ENCODE results near the gene GSTT2.
"Not testable (repeated sequence)": the region's sequence is repeated elsewhere in the genome, so short reads cannot be mapped to it uniquely, and the experiment has no call there.

Gene GSTT2

DNA sequence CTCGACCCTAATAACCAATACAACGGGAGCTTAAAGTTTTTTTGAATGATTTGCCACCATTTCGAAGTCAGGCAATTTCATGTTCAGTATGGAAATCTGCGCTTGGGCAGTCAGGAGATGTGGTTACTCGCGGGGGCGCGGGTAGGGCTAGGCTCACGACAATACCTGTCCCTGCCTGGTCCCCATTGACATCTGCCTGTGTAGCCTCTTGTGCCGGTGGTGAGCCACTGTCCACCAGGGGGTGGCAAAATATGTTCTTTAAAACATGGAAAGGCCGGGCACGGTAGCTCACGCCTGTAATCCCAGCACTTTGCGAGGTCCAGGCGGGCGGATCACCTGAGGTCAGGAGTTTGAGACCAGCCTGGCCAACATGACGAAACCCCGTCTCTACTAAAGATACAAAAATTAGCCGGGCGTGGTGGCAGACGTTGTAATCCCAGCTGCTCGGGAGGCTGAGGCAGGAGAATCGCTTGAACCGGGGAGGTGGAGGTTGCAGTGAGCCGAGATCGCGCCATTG lies 5.0 kb upstream of the GSTT2 start:
- DNase-seq, result not testable (repeated sequence)

DNA sequence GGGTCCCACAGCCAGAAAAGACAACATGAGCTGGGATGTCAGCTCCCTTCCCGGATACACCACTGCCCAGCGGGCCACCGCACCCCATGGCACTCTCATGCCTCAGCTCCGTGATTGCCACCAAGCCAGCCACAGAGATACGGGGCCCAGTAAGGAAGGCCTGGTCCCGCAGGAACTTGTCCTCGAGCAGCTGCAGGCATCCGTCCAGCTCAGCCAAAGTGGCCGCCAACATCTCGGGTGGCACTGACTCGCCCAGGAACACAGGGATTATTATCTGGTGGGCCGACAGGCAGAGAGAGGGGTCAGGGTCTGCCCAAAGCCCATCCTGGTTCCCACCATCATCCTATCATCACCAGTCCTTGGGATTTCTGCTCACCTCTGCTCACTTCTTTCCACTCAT lies 2.6 kb upstream of the GSTT2 start:
- not testable (repeated sequence) for DNase-seq

DNA sequence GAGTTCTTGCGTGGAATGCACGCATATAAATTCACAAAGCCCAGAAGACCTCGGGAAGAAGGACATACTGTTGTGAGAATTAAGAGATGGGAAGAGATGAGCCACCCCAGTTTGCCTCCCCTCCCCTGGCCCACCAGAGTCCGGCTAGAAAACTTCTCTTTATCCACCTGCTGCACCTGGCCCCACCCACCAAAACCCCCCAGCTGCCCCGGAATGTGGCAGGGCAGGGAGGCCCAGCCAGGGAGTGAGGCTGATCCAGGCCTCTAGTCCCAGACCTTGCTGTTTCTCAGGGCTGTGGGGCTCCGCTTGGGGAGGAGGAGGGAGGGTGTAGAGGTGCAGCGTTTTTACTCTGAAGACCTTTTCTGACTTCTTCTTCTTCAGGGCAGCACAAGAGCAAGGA lies 633 bp downstream of the GSTT2 start:
- DNase-seq, result not testable (repeated sequence)

DNA sequence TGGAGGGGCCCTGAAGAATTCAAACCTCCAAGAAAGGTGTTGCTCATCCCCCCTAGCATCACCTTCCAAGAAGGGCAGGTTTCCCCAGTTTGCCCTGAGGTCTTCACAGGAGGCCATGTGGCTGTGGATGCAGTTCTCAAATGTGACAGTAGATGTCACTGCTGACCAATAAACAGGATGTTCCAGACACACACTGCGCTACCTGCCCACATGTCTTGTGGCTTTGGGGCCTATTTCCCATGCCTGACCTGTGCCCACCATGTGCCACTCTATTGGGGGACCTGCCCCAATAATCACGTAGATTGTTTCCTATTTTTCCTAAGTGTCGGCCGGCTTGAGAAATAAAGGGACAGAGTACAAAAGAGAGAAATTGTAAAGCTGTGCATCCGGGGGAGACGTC lies 4.5 kb downstream of the GSTT2 start:
- peak in 1 of 2 experiments; percentile 34 for DNase-seq

DNA sequence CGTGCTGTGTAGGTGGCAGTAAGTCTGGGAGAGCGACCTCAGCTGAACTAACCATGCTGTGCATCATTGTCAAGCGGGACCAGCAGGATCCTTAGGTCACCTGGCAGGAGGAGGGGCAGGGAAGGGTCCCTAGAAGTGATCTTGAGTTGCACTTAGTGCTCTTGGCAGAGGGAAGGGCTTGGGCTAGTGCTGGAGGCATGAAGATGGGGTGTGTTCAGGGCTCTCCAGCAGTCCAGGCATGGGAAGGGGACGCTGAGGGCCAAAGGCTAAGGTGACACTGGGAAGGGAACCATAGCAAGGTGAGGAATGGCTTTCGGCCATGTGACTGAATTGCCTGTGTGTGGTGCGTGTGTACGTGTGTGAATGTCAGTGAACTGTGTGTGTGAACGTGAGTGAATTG lies 6.2 kb downstream of the GSTT2 start:
- DNase-seq, result not testable (repeated sequence)

DNA sequence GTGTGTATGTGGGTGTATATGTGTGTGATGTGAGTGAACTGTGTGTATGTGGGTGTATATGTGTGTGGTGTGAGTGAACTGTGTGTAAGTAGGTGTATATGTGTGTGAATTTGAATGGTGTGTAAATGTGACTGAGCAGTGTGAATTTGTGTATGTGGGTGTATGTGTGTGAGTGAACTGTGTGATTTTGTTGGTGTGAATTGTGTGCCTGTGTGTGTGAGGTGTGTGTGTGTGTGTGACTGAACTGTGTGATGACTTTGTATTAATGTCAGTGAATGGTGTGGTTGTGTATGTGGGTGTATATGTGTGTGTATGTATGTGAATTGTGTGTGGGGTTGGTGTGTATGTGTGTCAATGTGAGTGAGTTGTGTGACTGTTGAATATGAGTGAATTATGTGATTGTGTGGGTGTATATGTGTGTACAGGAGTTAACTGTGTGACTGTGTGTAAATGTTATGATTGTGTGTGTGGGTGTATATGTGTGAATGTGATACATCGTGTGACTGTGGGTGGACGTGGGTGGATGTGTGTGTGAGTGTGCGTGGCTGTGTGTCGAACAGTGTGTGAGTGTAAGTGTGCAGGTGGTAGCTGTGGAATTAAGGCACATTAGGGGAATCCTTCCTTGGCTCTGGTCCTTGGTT lies 6.7 kb downstream of the GSTT2 start:
- not testable (repeated sequence) for DNase-seq

DNA sequence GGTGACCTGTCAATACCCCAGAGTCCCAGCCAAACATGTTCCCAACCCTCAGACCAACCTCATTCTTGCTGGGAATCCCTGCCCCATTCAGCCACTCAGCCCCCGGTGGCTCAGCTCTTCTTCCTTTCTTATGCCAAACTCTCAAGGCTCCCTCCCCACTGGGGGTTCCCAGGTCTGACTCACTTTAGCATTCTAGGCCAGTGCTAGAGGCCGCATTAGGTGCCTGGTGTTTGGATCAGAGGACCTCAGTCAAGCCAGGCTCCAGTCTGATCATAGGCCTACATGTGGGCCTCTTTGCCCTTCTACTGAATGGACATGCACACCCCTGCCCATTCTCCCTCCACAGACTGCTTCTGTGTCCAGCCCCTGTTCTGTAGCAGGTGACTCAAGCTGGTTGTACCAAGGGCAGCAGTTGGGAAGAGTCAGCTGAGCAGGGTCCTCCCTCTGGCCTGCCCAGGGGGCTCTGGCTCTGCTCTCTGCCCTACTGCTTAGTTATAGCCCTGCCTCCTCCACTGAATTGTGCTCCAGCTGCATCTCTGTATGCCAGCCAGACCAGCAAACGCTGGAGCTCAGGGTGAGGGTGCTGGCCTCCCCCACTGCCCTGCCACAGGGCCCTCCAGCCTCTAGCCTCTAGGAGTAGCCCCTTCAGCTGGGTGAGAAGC lies 9.8 kb downstream of the GSTT2 start:
- DNase-seq, result not testable (repeated sequence)

DNA sequence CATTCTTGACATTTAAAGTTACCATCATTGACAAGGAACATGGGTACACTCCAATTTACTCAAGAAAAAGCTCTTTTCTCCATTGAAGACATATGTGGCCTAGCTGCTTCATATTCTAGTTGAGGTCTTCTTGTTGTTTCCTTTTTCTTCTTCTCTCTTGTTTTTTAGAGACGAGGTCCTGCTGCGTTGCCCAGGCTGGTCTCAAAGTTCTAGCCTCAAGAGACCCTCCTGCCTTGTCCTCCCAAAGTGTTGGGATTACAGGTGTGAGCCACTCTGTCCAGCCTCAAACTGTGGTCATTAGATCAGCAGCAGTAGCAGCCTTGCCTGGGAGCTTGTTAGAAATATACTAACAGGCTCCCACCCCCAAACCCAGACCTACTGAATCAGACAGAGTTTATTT lies 13.1 kb downstream of the GSTT2 start:
- not testable (repeated sequence) for DNase-seq

DNA sequence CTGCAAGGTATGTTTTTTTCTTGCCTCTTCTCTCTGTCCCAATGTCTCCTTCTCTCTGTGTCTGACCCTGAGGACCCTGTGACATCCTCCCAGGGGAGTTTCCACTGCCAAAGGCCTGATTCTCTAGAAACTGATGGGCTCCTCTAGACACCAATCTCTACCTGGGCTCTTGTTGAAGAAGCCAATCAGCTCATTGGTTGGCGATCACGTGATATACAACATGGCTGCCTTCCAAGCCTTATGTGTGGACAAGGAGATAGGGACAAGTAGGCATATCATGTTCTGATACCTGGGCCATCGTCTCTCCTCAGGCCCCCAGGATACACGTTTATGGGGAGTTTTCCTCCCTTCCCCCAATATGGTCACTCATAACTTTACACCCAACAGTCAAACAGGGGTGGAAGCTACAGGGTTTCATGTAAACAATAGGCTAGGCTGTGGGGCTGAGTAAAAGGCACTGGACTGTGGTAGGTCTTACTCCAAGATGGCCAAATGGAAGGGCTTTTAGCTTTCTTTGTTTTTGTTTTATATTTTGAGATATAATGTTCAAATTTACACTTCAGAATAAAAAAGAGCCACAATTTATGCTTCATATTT lies 13.7 kb downstream of the GSTT2 start:
- DNase-seq, result not testable (repeated sequence)

DNA sequence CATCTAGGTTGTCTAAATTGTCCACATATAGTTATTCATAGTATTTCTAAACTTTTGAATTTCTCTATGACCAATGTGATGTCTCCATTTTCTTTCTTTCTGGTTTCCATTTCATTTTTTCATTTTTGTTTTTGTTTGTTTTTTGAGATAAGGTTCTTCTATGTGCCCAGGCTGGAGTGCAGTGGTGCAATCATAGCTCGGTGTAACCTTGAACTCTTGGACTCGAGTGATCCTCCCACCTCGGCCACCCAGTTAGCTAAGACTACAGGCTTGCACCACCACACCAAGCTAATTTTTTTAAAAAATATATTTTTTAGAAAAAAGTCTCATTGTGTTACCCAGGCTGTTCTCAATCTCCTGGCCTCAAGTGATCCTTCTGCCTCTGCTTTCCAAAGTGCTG lies 17.2 kb downstream of the GSTT2 start:
- no peak for DNase-seq

DNA sequence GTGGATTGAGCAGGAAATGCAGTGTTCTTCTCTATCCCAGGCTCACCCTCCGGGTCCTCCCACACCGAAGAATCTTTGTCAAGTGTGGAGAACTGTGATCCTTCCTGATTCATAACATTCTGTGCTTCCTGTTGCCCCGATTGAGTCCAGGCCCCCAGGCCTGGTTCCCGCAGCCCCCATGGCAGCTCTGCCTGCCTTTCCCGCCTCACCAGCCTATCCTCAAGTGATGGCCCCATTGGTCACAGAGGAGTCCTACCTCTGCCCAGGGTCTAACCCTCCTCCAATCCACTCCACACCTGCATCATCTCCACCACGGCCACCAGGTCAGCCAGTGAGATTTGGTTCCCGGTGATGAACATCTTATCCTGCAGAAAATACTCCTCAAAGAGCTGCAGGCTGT lies 19.8 kb downstream of the GSTT2 start:
- DNase-seq, result not testable (repeated sequence)

DNA sequence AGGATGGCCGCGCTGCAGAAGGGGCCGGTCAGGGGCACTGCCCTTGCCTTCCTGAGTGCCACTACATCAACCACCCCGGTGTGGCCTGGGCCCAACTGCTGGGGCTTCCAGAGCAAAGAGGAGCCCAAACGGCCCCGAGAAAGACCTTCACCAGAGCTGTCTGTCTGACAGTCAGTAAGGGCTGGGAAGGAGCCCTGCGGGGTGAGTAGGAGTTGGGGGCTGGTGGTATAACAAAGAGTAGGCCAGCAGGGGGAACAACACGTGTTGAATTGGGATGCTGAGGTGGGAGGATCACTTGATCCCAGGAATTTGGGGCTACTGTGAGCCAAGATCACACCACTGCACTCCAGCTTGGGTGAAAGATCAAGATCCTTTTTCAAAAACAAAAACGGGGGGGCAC lies 21.4 kb downstream of the GSTT2 start:
- no peak for DNase-seq

DNA sequence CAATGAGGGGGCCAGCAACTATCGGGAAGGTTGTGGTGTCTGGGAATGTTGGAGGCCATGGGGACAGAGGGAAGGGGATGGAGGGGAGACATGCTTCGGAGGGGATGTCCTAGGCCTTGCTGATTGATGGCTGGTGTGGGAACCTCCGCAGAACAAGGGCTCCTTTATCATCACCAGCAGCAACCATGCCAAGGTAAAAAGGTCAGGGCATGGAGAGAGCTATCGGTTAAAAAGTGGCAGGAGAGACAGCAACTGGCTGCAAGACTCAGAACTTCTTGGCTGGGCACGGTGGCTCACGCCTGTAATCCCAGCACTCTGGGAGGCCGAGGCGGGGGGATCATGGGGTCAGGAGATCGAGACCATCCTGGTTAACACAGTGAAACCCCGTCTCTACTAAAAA lies 22.3 kb downstream of the GSTT2 start:
- no peak for DNase-seq

DNA sequence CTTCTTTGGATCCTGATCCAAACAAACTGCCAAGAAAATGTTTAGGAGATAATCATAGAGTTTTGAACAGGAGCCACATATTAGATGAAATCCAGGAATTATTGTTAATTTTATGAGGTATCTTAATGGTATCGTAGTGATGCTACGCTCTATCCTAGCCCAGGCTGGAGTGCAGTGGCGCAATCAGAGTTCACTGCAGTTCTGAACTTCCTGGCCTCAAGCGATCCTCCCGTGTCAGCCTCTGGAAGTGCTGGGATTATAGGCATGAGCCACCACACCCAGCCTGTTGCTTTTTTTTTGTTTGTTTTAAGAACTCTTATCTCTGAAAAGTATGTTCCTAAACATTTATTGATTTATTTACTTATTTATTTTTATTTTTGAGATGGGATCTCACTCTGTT lies 22.9 kb downstream of the GSTT2 start:
- DNase-seq, result no peak

DNA sequence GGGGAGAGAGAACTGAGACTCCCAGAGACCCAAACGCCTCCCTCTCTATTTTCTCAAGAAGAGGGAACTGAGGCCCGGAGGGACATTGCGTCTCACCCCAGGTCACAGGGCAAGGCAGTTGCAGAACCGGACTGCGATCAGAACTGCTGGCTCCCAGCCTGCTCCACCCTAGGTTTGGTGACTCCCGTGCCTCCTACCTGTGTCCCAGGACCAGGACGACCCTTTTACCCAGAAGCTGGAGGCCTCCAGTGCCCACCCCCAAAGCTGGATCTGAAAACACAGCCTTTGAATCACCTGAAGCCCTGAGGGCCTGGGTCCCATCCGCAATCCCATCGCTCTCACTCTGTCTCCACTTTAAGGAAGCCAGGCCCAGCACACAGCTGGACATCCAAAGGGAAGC lies 24.0 kb downstream of the GSTT2 start:
- no peak for DNase-seq

DNA sequence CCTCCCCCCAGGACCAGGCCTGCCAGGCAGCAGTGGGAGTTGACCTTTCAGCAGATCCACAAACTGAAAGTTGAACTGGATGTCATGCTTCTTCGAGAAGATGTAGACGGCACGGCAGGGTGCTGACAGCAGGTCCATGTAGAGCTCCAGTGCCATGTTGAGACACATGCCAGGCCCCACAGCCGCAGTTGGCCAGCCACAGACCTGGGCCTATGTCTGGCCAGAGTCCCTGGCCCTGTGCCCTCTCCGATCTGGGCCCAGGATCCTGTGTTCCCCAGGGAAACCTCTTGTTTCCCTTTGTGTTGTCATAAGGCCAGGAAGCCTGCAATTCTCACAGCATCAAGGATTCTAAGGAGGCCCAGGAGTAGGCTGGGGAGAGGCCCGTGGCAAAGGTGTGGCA lies 25.3 kb downstream of the GSTT2 start, which contains the start of gene GSTT4:
Gene GSTT4, minus strand, starts transcription at position 253 of the 400 bp plus-strand sequence. Its CDS starts 97 bp downstream, at position 156.
- no peak for DNase-seq

DNA sequence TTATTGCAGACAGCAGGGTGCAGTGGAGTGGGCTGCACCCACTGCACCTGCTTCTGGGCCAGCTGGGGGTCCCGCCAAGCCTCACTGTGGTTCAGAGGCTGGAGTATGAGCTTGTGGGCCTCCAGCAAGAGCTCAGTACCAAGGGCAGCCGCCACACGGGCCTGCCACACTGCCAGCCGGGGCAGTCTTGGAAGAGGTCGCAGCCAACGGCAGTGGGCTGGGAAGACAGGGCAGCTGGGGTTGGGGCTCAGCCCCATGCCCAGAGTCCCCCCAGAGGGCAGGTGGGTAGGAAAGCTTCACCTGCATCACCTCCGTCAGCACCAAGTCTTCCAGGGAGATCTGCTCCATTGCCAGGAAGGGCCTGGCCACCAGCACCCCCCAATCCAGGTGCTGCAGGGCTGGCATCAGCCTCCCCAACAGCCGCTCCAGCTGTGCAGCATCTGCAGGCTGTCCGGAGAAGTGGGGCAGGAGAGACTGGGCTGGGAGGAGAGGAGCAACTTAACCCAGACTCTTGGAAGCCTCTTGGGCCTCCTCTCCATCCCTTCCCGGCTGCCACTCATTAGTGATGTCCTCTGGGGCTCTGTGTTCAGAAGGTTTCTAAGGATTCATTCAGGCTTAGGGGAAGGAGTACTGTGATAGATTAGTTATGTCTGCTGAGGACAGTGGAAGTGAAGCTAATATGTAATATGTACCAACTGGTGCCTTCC lies 26.4 kb downstream of the GSTT2 start:
- no peak for DNase-seq

DNA sequence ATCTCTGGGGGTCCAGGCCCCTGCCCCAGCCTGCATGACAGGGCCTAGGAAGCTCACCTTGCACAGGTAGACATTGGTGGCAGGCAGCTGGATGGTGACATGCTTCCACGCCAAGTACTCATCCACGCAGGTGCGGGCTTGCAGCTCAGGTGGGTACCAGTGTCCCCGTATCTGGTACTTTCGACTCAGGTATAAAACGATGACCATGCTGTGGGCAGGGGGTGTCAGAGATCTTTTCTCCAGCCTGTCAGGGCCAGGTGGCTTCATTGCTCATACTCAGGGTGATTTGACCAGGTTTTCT lies 26.9 kb downstream of the GSTT2 start:
- DNase-seq, result no peak

DNA sequence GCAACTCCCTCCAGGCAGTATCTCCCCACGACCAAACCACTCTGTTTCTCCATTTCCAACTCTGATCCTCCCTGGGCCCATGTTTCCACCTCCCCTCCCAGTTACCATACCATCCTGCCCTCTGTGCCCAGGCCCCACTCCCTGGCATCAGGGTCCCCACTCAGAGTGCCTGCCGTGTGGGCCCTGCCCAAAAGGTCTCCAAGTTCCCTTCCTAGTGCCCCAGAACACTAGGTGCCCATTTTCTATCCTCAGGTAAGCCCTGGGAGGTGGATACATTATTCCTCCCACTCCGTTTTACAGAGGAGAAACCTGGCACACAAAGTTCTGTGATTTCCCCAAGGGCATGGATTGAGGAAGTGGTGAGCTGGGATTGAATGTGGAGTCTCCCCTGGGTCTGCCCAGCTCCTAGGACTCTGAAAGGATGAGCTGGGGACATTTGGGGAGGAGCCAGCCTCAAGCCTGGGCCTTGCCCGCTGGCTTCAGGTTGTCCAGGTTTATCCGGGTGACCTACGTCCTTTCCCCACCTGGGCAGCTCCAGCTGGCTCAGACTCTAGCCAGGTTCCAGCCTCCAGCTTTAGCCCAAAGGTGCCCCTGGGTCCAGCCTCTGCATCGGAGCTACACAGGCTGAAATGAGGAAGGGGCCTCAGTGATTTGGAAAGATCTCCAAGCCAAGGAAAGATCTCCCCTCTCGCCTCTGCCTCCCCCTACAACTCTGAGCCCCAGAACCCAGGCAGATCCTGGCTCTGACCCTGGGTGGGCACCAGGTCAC lies 27.5 kb downstream of the GSTT2 start:
- DNase-seq, result no peak

DNA sequence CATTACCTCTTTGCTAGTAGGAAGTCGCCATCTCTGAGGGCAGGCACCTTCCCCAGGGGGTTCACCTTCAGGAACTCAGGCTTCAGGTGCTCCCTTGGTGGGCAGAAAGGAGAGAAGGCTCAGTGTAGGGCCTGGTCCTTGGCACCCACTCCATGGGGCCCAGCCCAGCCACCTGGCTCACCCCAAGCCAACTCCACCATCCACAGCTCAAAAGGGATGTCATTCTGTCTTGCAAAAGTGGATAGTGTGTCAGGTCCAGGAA lies 28.0 kb downstream of the GSTT2 start:
- DNase-seq, result no peak

DNA sequence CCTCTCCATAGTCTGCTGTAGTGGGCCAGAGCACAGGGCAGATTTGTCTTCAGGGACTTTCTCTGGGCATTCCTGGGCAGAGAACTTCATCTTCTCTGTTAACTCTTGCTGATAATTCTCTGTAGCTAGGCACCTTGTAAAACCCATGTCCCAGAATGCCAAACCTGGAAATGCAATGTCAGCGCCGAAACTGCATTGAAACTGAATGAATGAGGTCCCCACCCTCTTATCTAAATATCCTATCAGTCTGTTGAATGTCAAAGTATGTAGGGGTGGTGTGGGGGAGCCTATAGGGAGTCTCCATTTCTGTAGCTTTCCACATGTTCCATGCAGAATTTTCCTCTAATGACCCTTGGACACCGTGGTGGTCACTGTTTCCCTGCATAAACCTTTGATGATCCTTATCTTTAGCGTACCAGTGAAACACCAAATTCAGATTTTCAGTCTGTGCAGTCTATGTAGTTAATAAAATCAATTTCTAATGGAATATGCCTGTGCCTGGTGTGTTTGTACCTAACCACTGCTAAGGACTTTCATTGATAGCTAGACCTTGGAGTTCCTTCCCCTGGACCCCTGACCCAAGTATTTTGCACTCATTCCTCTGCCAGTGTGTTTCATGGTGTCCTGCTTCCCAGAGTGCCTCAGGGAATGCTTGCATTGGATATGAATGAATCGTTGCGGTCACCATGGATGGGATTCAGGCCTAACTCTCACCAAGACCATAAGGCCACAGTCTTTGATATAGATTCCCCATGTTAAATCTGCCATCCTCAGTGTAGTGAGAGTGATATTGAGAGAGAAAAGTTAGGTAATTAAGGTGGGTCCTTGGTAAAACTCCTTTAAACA lies 28.7 kb downstream of the GSTT2 start:
- no peak for DNase-seq

Measured in cerebellar nuclear complex (tissue), 1 donor.